Smooth muscle cell (in vitro differentiated cells): ENCODE data around the gene USP34. TPM values are rescaled to one million over a fixed set of nuclear protein-coding genes. Genes with fewer than 3 reads are reported as not detected.

Experiments used
- DNase-seq: peaks from one replicate; lab custom pipeline; 2025; ENCODE audit not compliant: unreplicated experiment; lab: John Stamatoyannopoulos, UW
- H2AFZ ChIP-seq: fragments of 200-600 bp; sonication (generic); 2 replicates; pipeline ENCODE4 v1.6.0; 2016; ENCODE audit warnings: antibody characterized with exemption, low read depth, mild to moderate bottlenecking
- H3F3A ChIP-seq: fragments of 200-600 bp; sonication (generic); 2 replicates; pipeline ENCODE4 v1.6.0; 2017; ENCODE audit warnings: antibody characterized with exemption, low read depth
- H3K27ac ChIP-seq: fragments of 200-600 bp; sonication (generic); 2 replicates; pipeline ENCODE4 v1.5.1; 2016; ENCODE audit warnings: low read depth, mild to moderate bottlenecking
- H3K27me3 ChIP-seq: fragments of 200-600 bp; sonication (generic); 2 replicates; pipeline ENCODE4 v1.6.1; 2016; ENCODE audit warnings: low read depth, mild to moderate bottlenecking
- H3K36me3 ChIP-seq: fragments of 200-600 bp; sonication (generic); 2 replicates; pipeline ENCODE4 v1.5.1; 2016; ENCODE audit warnings: low read depth
- H3K4me1 ChIP-seq: fragments of 200-600 bp; sonication (generic); 2 replicates; pipeline ENCODE4 v1.5.1; 2016; ENCODE audit warnings: low read depth
- H3K4me2 ChIP-seq: fragments of 200-600 bp; sonication (generic); 2 replicates; pipeline ENCODE4 v1.6.0; 2016; ENCODE audit warnings: mild to moderate bottlenecking
- H3K4me3 ChIP-seq: fragments of 200-600 bp; sonication (generic); 2 replicates; pipeline ENCODE4 v1.5.1; 2016; ENCODE audit warnings: mild to moderate bottlenecking
- H3K79me2 ChIP-seq: fragments of 200-600 bp; sonication (generic); 2 replicates; pipeline ENCODE4 v1.6.0; 2016; ENCODE audit warnings: low read depth, mild to moderate bottlenecking
- H3K9ac ChIP-seq: fragments of 200-600 bp; sonication (generic); 2 replicates; pipeline ENCODE4 v1.6.0; 2016; ENCODE audit warnings: low read depth
- H3K9me3 ChIP-seq: fragments of 200-600 bp; sonication (generic); replicated peaks from 2 replicates; pipeline ENCODE4 v1.5.1; 2016; ENCODE audit warnings: low read depth
- H4K20me1 ChIP-seq: fragments of 200-600 bp; sonication (generic); 2 replicates; pipeline ENCODE4 v1.6.0; 2016; ENCODE audit warnings: low read depth
- CTCF ChIP-seq: fragments of 200-600 bp; sonication (generic); IDR thresholded peaks from 2 replicates; pipeline ENCODE4 v1.5.1; 2017; ENCODE audit warnings: borderline replicate concordance, mild to moderate bottlenecking, antibody characterized with exemption; ENCODE audit not compliant: insufficient read depth, poor library complexity, severe bottlenecking
- WGBS: methylation state at CpG from one replicate; pipeline ENCODE4 v1.1.7; 2016; ENCODE audit warnings: low lambda C conversion rate; 5-methylcytosine and 5-hydroxymethylcytosine counted together
- polyA plus RNA-seq: library from polyadenylated mRNA; unstranded; fragments of >200 nt; fragmentation: Nextera tagmentation; extraction: Ambion mirVana; gene quantifications from 2 replicates; pipeline ENCODE4 v1.2.1, GENCODE V29; 2016
- total RNA-seq: library from RNA; depleted of rRNA; stranded (reverse); fragments of >200 nt; gene quantifications from 2 replicates; pipeline ENCODE4 v1.2.3, GENCODE V29; 2014

Gene USP34
- total and polyA plus RNA-seq, 2 experiments from 2014 or later: 26.4 to 152 TPM

DNA sequence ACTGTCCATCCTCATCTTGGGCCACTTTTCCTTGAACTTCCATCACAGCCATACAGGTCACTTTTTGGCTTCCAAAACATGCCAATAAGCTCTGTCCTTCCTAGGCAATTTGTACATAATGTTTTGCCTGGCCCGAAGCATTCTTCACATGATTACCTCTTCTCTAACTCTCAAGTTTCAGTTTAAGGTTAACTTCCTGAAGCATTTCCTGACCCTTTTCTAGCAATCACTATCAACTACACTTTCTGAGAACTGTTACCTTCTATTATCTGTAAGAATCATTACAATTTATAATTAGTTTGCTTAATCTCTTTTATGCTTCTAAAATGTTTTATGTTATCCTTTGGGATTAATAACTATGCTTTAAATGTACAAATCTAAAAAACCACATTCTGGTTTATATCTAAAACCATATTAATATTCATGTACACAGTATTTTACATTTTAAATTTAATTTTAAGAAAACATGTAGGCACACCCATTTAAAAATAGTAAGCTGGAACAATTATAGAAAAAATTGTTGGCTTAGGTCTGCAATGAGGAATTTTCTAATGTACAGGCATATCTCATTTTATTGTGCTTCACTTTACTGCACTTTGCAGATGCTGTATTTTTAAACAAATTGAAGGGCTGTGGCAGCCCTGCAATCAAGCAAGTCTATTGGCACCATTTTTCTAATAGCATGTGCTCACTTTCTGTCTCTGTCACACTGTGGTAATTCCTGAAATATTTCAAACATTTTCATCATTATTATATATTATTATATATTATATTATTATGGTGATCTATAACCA, 232.5 kb downstream of the USP34 start:
- H4K20me1 ChIP-seq: no peaks in the 10 kb centered on the region
- no peak overlapping the region for H3K9ac ChIP-seq
- DNase-seq: no peak
- H3K4me1 ChIP-seq: no peaks in the 10 kb centered on the region
- H3K9me3 ChIP-seq: no peaks in the 10 kb centered on the region
- H3K4me3 ChIP-seq: no peak overlapping the region
- H3K27ac ChIP-seq: no peak overlapping the region
- H2AFZ ChIP-seq: no peak overlapping the region
- WGBS: 100% methylated on average over 1 of the region's 1 CpG
- H3K27me3 ChIP-seq: no peaks in the 10 kb centered on the region
- H3K79me2 ChIP-seq: no peaks in the 10 kb centered on the region
- peaks cover 34% of the 10 kb centered on the region for H3K36me3 ChIP-seq
- no peaks in the 10 kb centered on the region for H3F3A ChIP-seq
- H3K4me2 ChIP-seq: no peak overlapping the region
- TF ChIP-seq CTCF: no peak

GRCh38 chr2:61235716-61236115, 235.2 kb downstream of the USP34 start:
- no peak for TF ChIP-seq CTCF
- no peak overlapping the region for H3K4me2 ChIP-seq
- H3K9ac ChIP-seq: no peak overlapping the region
- no peaks in the 10 kb centered on the region for H3F3A ChIP-seq
- H3K4me1 ChIP-seq: no peaks in the 10 kb centered on the region
- no peaks in the 10 kb centered on the region for H3K79me2 ChIP-seq
- 95% methylated on average over 2 of the region's 2 CpGs for WGBS
- H3K4me3 ChIP-seq: no peak overlapping the region
- no peak overlapping the region for H3K27ac ChIP-seq
- no peaks in the 10 kb centered on the region for H4K20me1 ChIP-seq
- peaks cover 25% of the 10 kb centered on the region for H3K36me3 ChIP-seq
- no peaks in the 10 kb centered on the region for H3K27me3 ChIP-seq
- H3K9me3 ChIP-seq: no peaks in the 10 kb centered on the region
- H2AFZ ChIP-seq: no peak overlapping the region
- DNase-seq: no peak

DNA sequence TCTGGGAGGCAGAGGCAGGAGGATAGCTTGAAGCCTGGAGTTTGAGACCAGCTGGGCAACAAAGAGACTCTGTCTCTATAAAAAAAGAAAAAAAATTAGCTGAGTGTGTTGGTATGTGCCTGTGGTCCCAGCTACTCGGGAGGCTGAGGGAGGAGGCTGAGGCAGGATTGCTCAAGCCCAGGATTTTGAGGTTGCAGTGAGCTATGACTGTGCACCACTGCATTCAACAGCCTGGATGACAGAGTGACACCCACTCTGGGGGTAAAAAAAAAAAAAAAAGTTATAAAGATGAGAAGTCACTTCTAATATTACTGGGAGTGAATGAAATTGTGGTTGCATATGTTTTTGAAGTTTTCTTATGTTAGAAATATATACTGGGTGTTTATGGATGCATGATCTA, 237.3 kb downstream of the USP34 start:
- Histone ChIP-seq H3K27ac (no peak overlapping the region), H4K20me1 (no peaks in the 10 kb centered on the region)
- 90% methylated on average over 1 of the region's 1 CpG for WGBS

More for the DNA sequence above, 237.3 kb downstream of the USP34 start:
- H2AFZ ChIP-seq: no peak overlapping the region
- TF ChIP-seq CTCF: no peak
- peaks cover 35% of the 10 kb centered on the region for H3K36me3 ChIP-seq
- no peak for DNase-seq
- H3K79me2 ChIP-seq: no peaks in the 10 kb centered on the region
- H3K9ac ChIP-seq: no peak overlapping the region
- H3F3A ChIP-seq: no peaks in the 10 kb centered on the region
- H3K4me1 ChIP-seq: no peaks in the 10 kb centered on the region
- no peak overlapping the region for H3K4me2 ChIP-seq
- no peak overlapping the region for H3K4me3 ChIP-seq
- no peaks in the 10 kb centered on the region for H3K27me3 ChIP-seq
- no peaks in the 10 kb centered on the region for H3K9me3 ChIP-seq
